K562 (cell line): ENCODE measurements around the gene DTYMK. TPM values are rescaled to one million over a fixed set of nuclear protein-coding genes. Genes with fewer than 3 reads are reported as not detected.
A peak's percentile ranks its signal among the peaks of the same experiment; 100 is the strongest.

Source experiments
- CBX1 ChIP-seq: sonication (generic); IDR thresholded peaks from 2 replicates; pipeline ENCODE4 v1.6.1; 2016; ENCODE audit warnings: antibody characterized with exemption, low read depth, mild to moderate bottlenecking
- CBX5 ChIP-seq: IDR thresholded peaks from 2 replicates; pipeline ENCODE4 v1.6.1; 2014; ENCODE audit warnings: low read depth, borderline replicate concordance
- CHCHD3 ChIP-seq: fragments of 250-450 bp; sonication (Bioruptor Pico); IDR thresholded peaks from 2 replicates; pipeline ENCODE4 v2.1.2; 2022; ENCODE audit warnings: mild to moderate bottlenecking
- CXXC5 ChIP-seq: fragments of 250-450 bp; sonication (Bioruptor Pico); IDR thresholded peaks from 2 replicates; pipeline ENCODE4 v1.8.0; 2022; ENCODE audit warnings: inconsistent platforms, mild to moderate bottlenecking, moderate library complexity
- DIDO1 ChIP-seq: fragments of 450-650 bp; IDR thresholded peaks from 2 replicates; pipeline ENCODE4 v1.6.1; 2016; ENCODE audit warnings: low read depth, missing biosample characterization, missing genetic modification characterization
- FOSL1 ChIP-seq: fragments of 200-800 bp; sonication (Bioruptor generic); conservative IDR thresholded peaks from 2 replicates; pipeline ENCODE4 v1.6.1; 2016; ENCODE audit warnings: missing genetic modification characterization, missing compliant biosample characterization
- FOXK1 ChIP-seq: sonication (generic); formaldehyde crosslinking; IDR thresholded peaks from 2 replicates; pipeline ENCODE4 v1.8.0; 2022; ENCODE audit warnings: missing genetic modification reagents, mild to moderate bottlenecking, borderline replicate concordance
- HMGN3 ChIP-seq: IDR thresholded peaks from 2 replicates; pipeline ENCODE4 v1.6.1; 2011; ENCODE audit warnings: borderline replicate concordance, low read depth, mild to moderate bottlenecking, mixed read lengths, low read length; ENCODE audit not compliant: insufficient read length; ENCODE audit errors: extremely low read depth
- HNRNPH1 ChIP-seq: fragments of 200-400 bp; formaldehyde crosslinking; optimal IDR thresholded peaks from 2 replicates; pipeline ENCODE3; 2017; ENCODE audit warnings: low read depth, mild to moderate bottlenecking, low read length, moderate library complexity
- NCOA4 ChIP-seq: fragments of 450-650 bp; IDR thresholded peaks from 2 replicates; pipeline ENCODE4 v1.6.1; 2018; ENCODE audit warnings: mild to moderate bottlenecking; ENCODE audit not compliant: partially characterized antibody
- POLR2A ChIP-seq: fragments of 450-650 bp; conservative IDR thresholded peaks from 2 replicates; pipeline ENCODE4 v1.6.1; 2016
- RBM15 ChIP-seq: fragments of 200-400 bp; formaldehyde crosslinking; IDR thresholded peaks from 2 replicates; pipeline ENCODE4 v1.6.1; 2018; ENCODE audit warnings: mild to moderate bottlenecking, low read length, moderate library complexity; ENCODE audit not compliant: insufficient read depth
- TSC22D4 ChIP-seq: fragments of 450-650 bp; IDR thresholded peaks from 2 replicates; pipeline ENCODE4 v1.6.1; 2016; ENCODE audit warnings: missing genetic modification characterization, missing biosample characterization, control low read depth
- ZNF644 ChIP-seq: fragments of 200-800 bp; sonication (Bioruptor generic); IDR thresholded peaks from 2 replicates; pipeline ENCODE4 v1.6.1; 2016; ENCODE audit warnings: low read depth, missing genetic modification characterization, missing compliant biosample characterization
- ZNF764 ChIP-seq: fragments of 250-450 bp; sonication (Bioruptor Pico); IDR thresholded peaks from 2 replicates; pipeline ENCODE4 v1.4.0; 2020; ENCODE audit warnings: low read depth, mild to moderate bottlenecking, moderate library complexity
- ZSCAN32 ChIP-seq: fragments of 450-650 bp; formaldehyde crosslinking; IDR thresholded peaks from 2 replicates; pipeline ENCODE4 v1.4.0; 2020; ENCODE audit warnings: mild to moderate bottlenecking, moderate library complexity
- polyA plus RNA-seq, 8 experiments: library from polyadenylated mRNA; depleted of rRNA in 4 of 8; stranded (reverse) in 5 of 8; unstranded in 3 of 8; fragments of >200 nt; fragmentation: Nextera tagmentation in 2 of 8; fragmentation: Illumina TruSeq in 1 of 8; extraction: Ambion mirVana in 2 of 8; extraction: Trizol in 1 of 8; gene quantifications; 2 replicates each; pipeline versions ENCODE4 v1.2.1 to v1.2.3, GENCODE V29; 2011 to 2014; ENCODE audit warnings: inconsistent platforms in 1 of 8, missing spikeins in 1 of 8
- total RNA-seq, 7 experiments: library from RNA; depleted of rRNA in 6 of 7; stranded (reverse); fragments of >200 nt in 6 of 7; fragmentation: Illumina TruSeq in 2 of 7; extraction: Trizol in 2 of 7; gene quantifications; 2 replicates each; pipeline versions ENCODE4 v1.2.1 to v1.2.3, GENCODE V29; 2011 to 2021; ENCODE audit warnings: low replicate concordance in 1 of 7
- TF ChIP-seq, protein P1 (sequence below): fragments of 250-450 bp; sonication (Bioruptor Pico); IDR thresholded peaks from 2 replicates; pipeline ENCODE4 v1.4.0; 2020; ENCODE audit warnings: mild to moderate bottlenecking
- TF ChIP-seq, protein P2 (sequence below): sonication (generic); formaldehyde crosslinking; IDR thresholded peaks from 2 replicates; pipeline ENCODE4 v1.5.0; 2020; ENCODE audit warnings: missing genetic modification reagents
- TF ChIP-seq, protein P3 (sequence below): fragments of 450-650 bp; formaldehyde crosslinking; IDR thresholded peaks from 2 replicates; pipeline ENCODE4 v1.4.0; 2022; ENCODE audit warnings: mild to moderate bottlenecking, moderate library complexity
- TF ChIP-seq, protein P4 (sequence below): fragments of 450-650 bp; IDR thresholded peaks from one replicate; pipeline ENCODE4 v1.6.1; 2018; ENCODE audit warnings: mild to moderate bottlenecking, moderate library complexity; ENCODE audit not compliant: partially characterized antibody

DTYMK gene
- total and polyA plus RNA-seq, 9 of the 15 experiments (the other 6 are each of a cell fraction or from before 2014, with no cell fraction given) = 8.2 to 85.0 (median 47.9) TPM

DNA sequence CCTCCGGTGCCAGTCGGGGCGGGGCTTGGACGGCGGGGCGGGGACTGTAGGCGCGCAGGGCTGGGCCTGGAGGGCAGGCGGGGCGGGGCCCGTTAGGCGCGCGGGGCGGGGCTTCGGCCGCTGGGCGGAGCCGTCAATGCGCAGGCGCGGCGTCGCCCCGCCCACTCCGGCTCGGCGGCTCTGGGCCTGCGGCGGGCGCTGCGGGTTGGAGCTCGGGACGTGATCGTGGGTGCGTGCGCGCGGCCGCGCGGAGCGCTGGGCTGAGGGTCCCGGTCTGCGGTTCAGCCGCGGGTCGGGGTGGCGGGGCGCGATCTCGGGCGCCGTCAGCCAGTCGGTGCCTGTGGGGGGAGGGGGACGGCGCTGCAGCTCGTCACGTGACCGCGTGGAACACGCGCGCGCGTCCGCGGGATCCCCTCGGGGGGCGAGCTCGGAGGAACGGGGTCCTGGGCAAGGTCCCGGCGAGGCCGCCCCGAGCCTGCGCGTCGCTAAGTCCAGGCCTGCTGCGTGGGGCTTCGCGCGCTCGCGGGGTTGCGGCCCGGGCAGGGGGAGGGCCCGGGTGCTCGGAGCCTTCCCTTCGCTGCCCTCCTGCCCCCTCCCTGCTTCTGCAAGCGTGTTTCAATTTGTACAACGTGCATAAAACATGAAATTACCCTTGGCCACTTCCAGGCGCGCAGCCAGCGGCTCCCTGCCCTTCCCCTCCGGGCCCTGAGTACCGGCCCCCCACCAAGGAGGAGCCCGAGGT is 48.0 kb upstream of the DTYMK start, which contains the start of gene D2HGDH (continued):
- TF ChIP-seq ZSCAN32 (CRISPR knock-in tag) (0 out of 2 replicates have a peak, but pooled peaks have one; percentile 18), DIDO1 (tag) (no peak), HNRNPH1 (no peak), FOSL1 (tag) (0 out of 2 replicates have a peak, but pooled peaks have one; percentile 22), ZNF764 (CRISPR knock-in tag) (no peak), CBX5 (no peak), CHCHD3 (CRISPR knock-in tag) (no peak), ZNF644 (tag) (no peak), HMGN3 (no peak), POLR2A (peak; percentile 60), CBX1 (peak; percentile 56; the same call in 1 of the 2 replicates), RBM15 (no peak), FOXK1 (CRISPR knock-in tag) (no peak), CXXC5 (CRISPR knock-in tag) (peak; percentile 86), NCOA4 (no peak), TSC22D4 (tag) (no peak)
- TF ChIP-seq, protein P1, sequence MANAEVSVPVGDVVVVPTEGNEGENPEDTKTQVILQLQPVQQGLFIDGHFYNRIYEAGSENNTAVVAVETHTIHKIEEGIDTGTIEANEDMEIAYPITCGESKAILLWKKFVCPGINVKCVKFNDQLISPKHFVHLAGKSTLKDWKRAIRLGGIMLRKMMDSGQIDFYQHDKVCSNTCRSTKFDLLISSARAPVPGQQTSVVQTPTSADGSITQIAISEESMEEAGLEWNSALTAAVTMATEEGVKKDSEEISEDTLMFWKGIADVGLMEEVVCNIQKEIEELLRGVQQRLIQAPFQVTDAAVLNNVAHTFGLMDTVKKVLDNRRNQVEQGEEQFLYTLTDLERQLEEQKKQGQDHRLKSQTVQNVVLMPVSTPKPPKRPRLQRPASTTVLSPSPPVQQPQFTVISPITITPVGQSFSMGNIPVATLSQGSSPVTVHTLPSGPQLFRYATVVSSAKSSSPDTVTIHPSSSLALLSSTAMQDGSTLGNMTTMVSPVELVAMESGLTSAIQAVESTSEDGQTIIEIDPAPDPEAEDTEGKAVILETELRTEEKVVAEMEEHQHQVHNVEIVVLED (CRISPR knock-in tag) = peak; percentile 70
- TF ChIP-seq, protein P2, sequence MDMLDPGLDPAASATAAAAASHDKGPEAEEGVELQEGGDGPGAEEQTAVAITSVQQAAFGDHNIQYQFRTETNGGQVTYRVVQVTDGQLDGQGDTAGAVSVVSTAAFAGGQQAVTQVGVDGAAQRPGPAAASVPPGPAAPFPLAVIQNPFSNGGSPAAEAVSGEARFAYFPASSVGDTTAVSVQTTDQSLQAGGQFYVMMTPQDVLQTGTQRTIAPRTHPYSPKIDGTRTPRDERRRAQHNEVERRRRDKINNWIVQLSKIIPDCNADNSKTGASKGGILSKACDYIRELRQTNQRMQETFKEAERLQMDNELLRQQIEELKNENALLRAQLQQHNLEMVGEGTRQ (CRISPR knock-in tag) = peak; percentile 92
- TF ChIP-seq, protein P3, sequence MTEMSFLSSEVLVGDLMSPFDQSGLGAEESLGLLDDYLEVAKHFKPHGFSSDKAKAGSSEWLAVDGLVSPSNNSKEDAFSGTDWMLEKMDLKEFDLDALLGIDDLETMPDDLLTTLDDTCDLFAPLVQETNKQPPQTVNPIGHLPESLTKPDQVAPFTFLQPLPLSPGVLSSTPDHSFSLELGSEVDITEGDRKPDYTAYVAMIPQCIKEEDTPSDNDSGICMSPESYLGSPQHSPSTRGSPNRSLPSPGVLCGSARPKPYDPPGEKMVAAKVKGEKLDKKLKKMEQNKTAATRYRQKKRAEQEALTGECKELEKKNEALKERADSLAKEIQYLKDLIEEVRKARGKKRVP (CRISPR knock-in tag) = 0 out of 2 replicates have a peak, but pooled peaks have one; percentile 29
- TF ChIP-seq, protein P4, sequence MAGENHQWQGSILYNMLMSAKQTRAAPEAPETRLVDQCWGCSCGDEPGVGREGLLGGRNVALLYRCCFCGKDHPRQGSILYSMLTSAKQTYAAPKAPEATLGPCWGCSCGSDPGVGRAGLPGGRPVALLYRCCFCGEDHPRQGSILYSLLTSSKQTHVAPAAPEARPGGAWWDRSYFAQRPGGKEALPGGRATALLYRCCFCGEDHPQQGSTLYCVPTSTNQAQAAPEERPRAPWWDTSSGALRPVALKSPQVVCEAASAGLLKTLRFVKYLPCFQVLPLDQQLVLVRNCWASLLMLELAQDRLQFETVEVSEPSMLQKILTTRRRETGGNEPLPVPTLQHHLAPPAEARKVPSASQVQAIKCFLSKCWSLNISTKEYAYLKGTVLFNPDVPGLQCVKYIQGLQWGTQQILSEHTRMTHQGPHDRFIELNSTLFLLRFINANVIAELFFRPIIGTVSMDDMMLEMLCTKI = no peak
